ENCODE results near the gene CCNQ.
A peak's percentile ranks its signal among the peaks of the same experiment; 100 is the strongest.

The CCNQ gene

GRCh38 chrX:153642051-153642654 is 43.2 kb upstream of the CCNQ start (continued):
- TF ChIP-seq ZSCAN23 (tag by site-specific recombination; IDR thresholded peaks at IDR 0.05) (no peak), ZNF214 (tag by site-specific recombination; IDR thresholded peaks at IDR 0.05; ENCODE audit: borderline replicate concordance) (no peak), ZNF2 (tag by site-specific recombination; IDR thresholded peaks at IDR 0.05) (no peak), GLIS2 (tag by site-specific recombination; IDR thresholded peaks at IDR 0.05) (peak; percentile 29), SETDB1 (IDR thresholded peaks at IDR 0.05; ENCODE audit: insufficient read length, low read length) (no peak), ZFHX2 (tag by site-specific recombination; conservative IDR thresholded peaks at IDR 0.05) (peak; percentile 82), ZFP41 (tag by site-specific recombination; IDR thresholded peaks at IDR 0.05; ENCODE audit: borderline replicate concordance) (no peak), ZNF837 (tag by site-specific recombination; IDR thresholded peaks at IDR 0.05) (no peak), ZBTB1 (tag by site-specific recombination; IDR thresholded peaks at IDR 0.05) (no peak), ZBTB8A (tag by site-specific recombination; IDR thresholded peaks at IDR 0.05) (no peak), KLF16 (tag by site-specific recombination; IDR thresholded peaks at IDR 0.05) (no peak), ZNF398 (tag by site-specific recombination; IDR thresholded peaks at IDR 0.05) (peak; percentile 90)

- ChIA-PET POLR2A (no interaction called here), CTCF (interaction anchor here (1.3 to 3.2 kb wide), 3 partner anchors 10 to 73 kb away, joined by 3 to 16 read pairs (median 11); no protein-coding TSS in a partner anchor)
- no peaks in the 10 kb centered on the region for H3K9me3 ChIP-seq (ENCODE audit: control insufficient read depth, insufficient read depth, low read depth, low read length)
- peaks cover 3% of the 10 kb centered on the region; the same call in 1 of the 2 replicates for H3K4me1 ChIP-seq (ENCODE audit: control insufficient read depth, insufficient read depth, low read length)
- H3K4me3 ChIP-seq (ENCODE audit: low read depth, low read length), result no peak overlapping the region
- no peak overlapping the region for H3K27ac ChIP-seq (ENCODE audit: extremely low read depth, low read depth, low read length)
- TF ChIP-seq ZXDB (tag by site-specific recombination; IDR thresholded peaks at IDR 0.05), result no peak
- TF ChIP-seq ZNF777 (tag by site-specific recombination; IDR thresholded peaks at IDR 0.05; ENCODE audit: borderline replicate concordance), result no peak
- no peak for TF ChIP-seq ZNF184 (tag by site-specific recombination; IDR thresholded peaks at IDR 0.05)
- no peak for TF ChIP-seq ZBTB10 (tag by site-specific recombination; IDR thresholded peaks at IDR 0.05)
- TF ChIP-seq ZNF623 (tag by site-specific recombination; IDR thresholded peaks at IDR 0.05), result no peak
- no peak for TF ChIP-seq OVOL3 (tag by site-specific recombination; IDR thresholded peaks at IDR 0.05)
- TF ChIP-seq ZNF600 (tag by site-specific recombination; IDR thresholded peaks at IDR 0.05), result no peak
- no peak for TF ChIP-seq BCL6B (tag by site-specific recombination; IDR thresholded peaks at IDR 0.05)
- no peak for TF ChIP-seq ZNF223 (tag by site-specific recombination; IDR thresholded peaks at IDR 0.05)
- TF ChIP-seq ZNF155 (tag by site-specific recombination; IDR thresholded peaks at IDR 0.05), result no peak
- no peaks in the 10 kb centered on the region for H3K36me3 ChIP-seq (ENCODE audit: control insufficient read depth in 2 of 2, insufficient read depth in 1 of 2, low read length in 2 of 2)
Observed at GRCh38 chrX:153641627-153642026, 42.7 kb upstream of the CCNQ start.
